ENCODE data around the gene EPS15.
"Not testable (repeated sequence)": the region's sequence is repeated elsewhere in the genome, so short reads cannot be mapped to it uniquely, and the experiment has no call there.

EPS15 gene

GRCh38 chr1:51329443-51330325 lies 189.4 kb downstream of the EPS15 start:
- no peak for DNase-seq

- no peak for DNase-seq
Observed at GRCh38 chr1:51328926-51329325, 190.1 kb downstream of the EPS15 start.

- no peak for DNase-seq
Observed at GRCh38 chr1:51328279-51328678, 190.8 kb downstream of the EPS15 start.

GRCh38 chr1:51327386-51327785 lies 191.7 kb downstream of the EPS15 start:
- DNase-seq, result no peak

- DNase-seq, result no peak
Observed at GRCh38 chr1:51326839-51327238, 192.2 kb downstream of the EPS15 start.

GRCh38 chr1:51325878-51326755 lies 192.9 kb downstream of the EPS15 start:
- DNase-seq, result no peak

- no peak for DNase-seq
Observed at GRCh38 chr1:51325391-51325790, 193.7 kb downstream of the EPS15 start.

GRCh38 chr1:51325011-51325385 lies 194.1 kb downstream of the EPS15 start:
- not testable (repeated sequence) for DNase-seq

- DNase-seq, result no peak
Observed at GRCh38 chr1:51324251-51325010, 194.6 kb downstream of the EPS15 start.

GRCh38 chr1:51323778-51324177 lies 195.3 kb downstream of the EPS15 start:
- no peak for DNase-seq

GRCh38 chr1:51322417-51323101 lies 196.5 kb downstream of the EPS15 start:
- no peak for DNase-seq

- no peak for DNase-seq
Observed at GRCh38 chr1:51321924-51322280, 197.2 kb downstream of the EPS15 start.

- DNase-seq, result no peak
Observed at GRCh38 chr1:51320967-51321923, 197.8 kb downstream of the EPS15 start.

- DNase-seq, result no peak
Observed at GRCh38 chr1:51317798-51318197, 201.3 kb downstream of the EPS15 start.

- DNase-seq, result no peak
Observed at GRCh38 chr1:51316846-51317120, 202.3 kb downstream of the EPS15 start.

GRCh38 chr1:51316113-51316845 lies 202.8 kb downstream of the EPS15 start:
- peak; percentile 27 for DNase-seq

- no peak for DNase-seq
Observed at GRCh38 chr1:51314974-51315373, 204.1 kb downstream of the EPS15 start.

- DNase-seq, result no peak
Observed at GRCh38 chr1:51313961-51314777, 204.9 kb downstream of the EPS15 start.

GRCh38 chr1:51313268-51313852 lies 205.7 kb downstream of the EPS15 start:
- DNase-seq, result no peak

- DNase-seq, result no peak
Observed at GRCh38 chr1:51312718-51313117, 206.3 kb downstream of the EPS15 start.

All from RPMI8226 (cell line).